Mesenchymal stem cell (in vitro differentiated cells and primary cell): ENCODE measurements around the gene GALNT18.
A peak's percentile ranks its signal among the peaks of the same experiment; 100 is the strongest.

Experiments used
- DNase-seq: peaks from one replicate; pipeline ENCODE4 v3.0.0-alpha.2; 2013
- H2AFZ ChIP-seq: one replicate; pipeline ENCODE4 v1.6.1; 2013; ENCODE audit warnings: low read depth, mild to moderate bottlenecking, control low read depth, inconsistent platforms, low read length, moderate library complexity
- H2AK5ac ChIP-seq: 2 replicates; pipeline ENCODE4 v1.6.1; 2013; ENCODE audit warnings: low read length, moderate library complexity, mild to moderate bottlenecking, inconsistent platforms; ENCODE audit not compliant: severe bottlenecking
- H2BK120ac ChIP-seq: one replicate; pipeline ENCODE4 v1.6.1; 2013; ENCODE audit warnings: low read depth, mild to moderate bottlenecking, inconsistent platforms, low read length, moderate library complexity
- H2BK12ac ChIP-seq, 2 experiments: one replicate each; pipeline ENCODE4 v1.6.1; 2013; ENCODE audit warnings: inconsistent platforms in 2 of 2, low read length in 2 of 2, mild to moderate bottlenecking in 2 of 2, moderate library complexity in 2 of 2, control low read depth in 1 of 2
- H2BK15ac ChIP-seq: one replicate; pipeline ENCODE4 v1.6.1; 2013; ENCODE audit warnings: mild to moderate bottlenecking, low read depth, inconsistent platforms; ENCODE audit not compliant: poor library complexity, severe bottlenecking
- H2BK5ac ChIP-seq: 2 replicates; pipeline ENCODE4 v1.6.1; 2013; ENCODE audit warnings: low read depth, mild to moderate bottlenecking, low read length, control low read depth, inconsistent platforms; ENCODE audit not compliant: poor library complexity, severe bottlenecking
- H3K14ac ChIP-seq, 2 experiments: one replicate each; pipeline ENCODE4 v1.6.1; 2013; ENCODE audit warnings: inconsistent platforms in 2 of 2, low read length in 2 of 2, control low read depth in 1 of 2, mild to moderate bottlenecking in 1 of 2, moderate library complexity in 1 of 2
- H3K18ac ChIP-seq, 2 experiments: one replicate each; pipeline ENCODE4 v1.6.1; 2013; ENCODE audit warnings: inconsistent platforms in 2 of 2, low read length in 2 of 2, control low read depth in 1 of 2, low read depth in 1 of 2, mild to moderate bottlenecking in 1 of 2
- H3K23ac ChIP-seq, 2 experiments: one replicate each; pipeline ENCODE4 v1.6.1; 2013; ENCODE audit warnings: inconsistent platforms in 2 of 2, low read length in 2 of 2, mild to moderate bottlenecking in 2 of 2, moderate library complexity in 2 of 2, control low read depth in 1 of 2
- H3K27ac ChIP-seq: 2 replicates; pipeline ENCODE4 v1.5.1; 2013; ENCODE audit warnings: mild to moderate bottlenecking, moderate library complexity, low read length, control low read depth, inconsistent platforms; ENCODE audit not compliant: poor library complexity, severe bottlenecking
- H3K27me3 ChIP-seq, 2 experiments: 2 replicates each; pipeline versions ENCODE4 v1.6.1 to v1.7.0; 2013; ENCODE audit warnings: low read length in 2 of 2, mild to moderate bottlenecking in 2 of 2, moderate library complexity in 2 of 2, control low read depth in 1 of 2, inconsistent platforms in 1 of 2; ENCODE audit not compliant: control insufficient read depth in 1 of 2, insufficient read depth in 1 of 2
- H3K36me3 ChIP-seq, 2 experiments: 2 replicates each; pipeline versions ENCODE4 v1.6.1 to v1.7.0; 2013; ENCODE audit warnings: low read length in 2 of 2, control low read depth in 1 of 2, inconsistent platforms in 1 of 2, low read depth in 1 of 2, mild to moderate bottlenecking in 1 of 2; ENCODE audit not compliant: insufficient read depth in 2 of 2, control insufficient read depth in 1 of 2
- H3K4ac ChIP-seq, 2 experiments: one replicate each; pipeline ENCODE4 v1.6.1; 2013; ENCODE audit warnings: inconsistent platforms in 2 of 2, low read length in 2 of 2, mild to moderate bottlenecking in 2 of 2, moderate library complexity in 2 of 2, control low read depth in 1 of 2, low read depth in 1 of 2
- H3K4me1 ChIP-seq: 2 replicates; pipeline ENCODE4 v1.6.1; 2013; ENCODE audit warnings: low read depth, low read length, control low read depth; ENCODE audit not compliant: control insufficient read depth, insufficient read depth
- H3K4me2 ChIP-seq: 2 replicates; pipeline ENCODE4 v1.6.1; 2013; ENCODE audit warnings: low read length, mild to moderate bottlenecking, inconsistent platforms; ENCODE audit not compliant: poor library complexity, severe bottlenecking
- H3K4me3 ChIP-seq, 2 experiments: 2 replicates each; pipeline versions ENCODE4 v1.5.1 to v1.7.0; 2013; ENCODE audit warnings: low read length in 2 of 2, mild to moderate bottlenecking in 2 of 2, control low read depth in 1 of 2, low read depth in 1 of 2; ENCODE audit not compliant: insufficient read depth in 1 of 2
- H3K79me1 ChIP-seq: replicated peaks from 2 replicates; pipeline ENCODE4 v1.6.1; 2013; ENCODE audit warnings: mild to moderate bottlenecking, control low read depth, low read length, inconsistent platforms; ENCODE audit not compliant: poor library complexity, severe bottlenecking
- H3K9ac ChIP-seq: 2 replicates; pipeline ENCODE4 v1.7.0; 2013; ENCODE audit warnings: mild to moderate bottlenecking, low read length, moderate library complexity
- H3K9me3 ChIP-seq: 2 replicates; pipeline ENCODE4 v1.7.0; 2013; ENCODE audit warnings: mild to moderate bottlenecking, low read length; ENCODE audit not compliant: control insufficient read depth
- H4K8ac ChIP-seq: one replicate; pipeline ENCODE4 v1.6.1; 2013; ENCODE audit warnings: inconsistent platforms, mild to moderate bottlenecking, low read length, moderate library complexity
- H4K91ac ChIP-seq: one replicate; pipeline ENCODE4 v1.6.1; 2013; ENCODE audit warnings: mild to moderate bottlenecking, low read length, inconsistent platforms
- WGBS: methylation state at CpG from one replicate; pipeline ENCODE4 v1.1.7; 2013; ENCODE audit warnings: mixed read lengths; 5-methylcytosine and 5-hydroxymethylcytosine counted together

Gene GALNT18

GRCh38 chr11:11280826-11281225 lies 341.0 kb downstream of the GALNT18 start:
- Histone ChIP-seq H3K18ac (peak overlapping the region; percentile 93 to 99), H2BK15ac (peak overlapping the region; percentile 87), H2AK5ac (no peak overlapping the region), H3K4me3 (no peak overlapping the region), H3K27me3 (peaks cover 0 to 3% of the 10 kb centered on the region in 2 experiments), H2BK5ac (no peak overlapping the region), H4K8ac (peak overlapping the region; percentile 99), H4K91ac (peak overlapping the region; percentile 95), H3K79me1 (no peaks in the 10 kb centered on the region), H3K14ac (peak overlapping the region in 1 of 2 experiments; percentile 37), H3K23ac (peak overlapping the region in 1 of 2 experiments; percentile 29), H3K27ac (no peak overlapping the region), H2BK12ac (peak overlapping the region; percentile 88 to 96), H3K9ac (no peak overlapping the region), H3K4me1 (peaks cover 18% of the 10 kb centered on the region), H3K4me2 (no peak overlapping the region), H3K9me3 (no peaks in the 10 kb centered on the region), H2AFZ (peak overlapping the region; percentile 15), H3K4ac (peak overlapping the region; percentile 83 to 100), H3K36me3 (no peaks in the 10 kb centered on the region), H2BK120ac (peak overlapping the region; percentile 99)
- 91% methylated on average over 5 of the region's 5 CpGs for WGBS
- peak; percentile 7 for DNase-seq

DNA sequence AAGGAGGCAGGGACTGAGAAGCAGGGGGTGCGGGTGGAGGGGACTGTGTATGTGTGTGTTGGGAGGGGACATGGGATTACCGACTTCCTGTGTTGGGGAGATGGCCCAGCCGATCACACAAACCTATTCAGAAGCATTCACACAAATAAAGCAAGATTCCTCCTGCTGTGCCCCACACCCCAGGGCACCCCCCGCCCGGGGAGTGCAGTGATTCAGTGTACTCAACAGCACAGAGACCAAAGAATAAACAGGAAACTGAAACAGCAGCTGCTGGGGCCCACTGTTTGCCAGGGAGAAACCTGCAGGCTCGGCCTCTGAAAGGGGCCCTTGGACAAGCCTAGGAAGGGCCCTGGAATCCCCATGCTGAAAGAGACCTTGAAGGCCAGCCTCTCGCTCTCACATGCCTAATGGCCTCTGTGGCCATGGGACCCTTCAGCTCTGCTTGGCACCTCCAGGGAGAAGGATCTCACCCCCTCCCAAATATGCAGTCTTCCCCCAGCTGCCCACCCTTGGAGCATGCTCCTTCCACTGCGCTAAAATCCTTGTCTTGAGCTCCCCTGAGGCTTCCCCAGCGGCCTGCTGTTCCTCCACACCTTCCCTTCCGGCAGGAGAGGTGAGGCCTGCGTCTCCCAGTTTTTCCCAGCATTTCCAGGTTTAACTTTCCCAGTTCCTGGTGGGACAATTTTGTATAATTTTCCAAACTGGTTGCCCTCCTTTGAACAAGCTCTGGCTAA lies 341.7 kb downstream of the GALNT18 start:
- Histone ChIP-seq H3K9ac (no peak overlapping the region), H2BK120ac (peak overlapping the region; percentile 99), H3K23ac (peak overlapping the region in 1 of 2 experiments; percentile 74), H3K4me2 (no peak overlapping the region), H2BK15ac (peak overlapping the region; percentile 95), H2AFZ (peak overlapping the region; percentile 72), H3K4me3 (no peak overlapping the region), H3K9me3 (no peaks in the 10 kb centered on the region), H4K8ac (peak overlapping the region; percentile 99), H3K18ac (peak overlapping the region; percentile 93 to 99), H2BK12ac (peak overlapping the region; percentile 88 to 96), H2BK5ac (no peak overlapping the region), H3K27me3 (no peaks in the 10 kb centered on the region), H3K4me1 (peaks cover 18% of the 10 kb centered on the region), H2AK5ac (peak overlapping the region; percentile 26), H3K4ac (peak overlapping the region; percentile 83 to 100), H3K27ac (no peak overlapping the region), H4K91ac (peak overlapping the region; percentile 95), H3K79me1 (no peaks in the 10 kb centered on the region), H3K14ac (peak overlapping the region in 1 of 2 experiments; percentile 53), H3K36me3 (no peaks in the 10 kb centered on the region)
- 18% methylated on average over 9 of the region's 11 CpGs for WGBS
- peak; percentile 84 for DNase-seq

GRCh38 chr11:11272254-11272653 lies 349.6 kb downstream of the GALNT18 start:
- 100% methylated on average over 1 of the region's 1 CpG for whole genome bisulfite sequencing
- Histone ChIP-seq H3K9me3 (no peaks in the 10 kb centered on the region), H2BK12ac (no peak overlapping the region), H3K9ac (no peak overlapping the region), H2BK15ac (no peak overlapping the region), H4K91ac (no peak overlapping the region), H4K8ac (no peak overlapping the region), H3K4me3 (no peak overlapping the region), H3K79me1 (no peaks in the 10 kb centered on the region), H3K14ac (no peak overlapping the region), H3K23ac (no peak overlapping the region), H2AFZ (no peak overlapping the region), H3K4me1 (no peaks in the 10 kb centered on the region), H2BK120ac (no peak overlapping the region), H3K27me3 (peaks cover 0 to 16% of the 10 kb centered on the region in 2 experiments), H2AK5ac (no peak overlapping the region), H2BK5ac (no peak overlapping the region), H3K4me2 (no peak overlapping the region), H3K4ac (no peak overlapping the region), H3K36me3 (no peaks in the 10 kb centered on the region), H3K18ac (no peak overlapping the region), H3K27ac (no peak overlapping the region)
- DNase-seq = no peak

DNA sequence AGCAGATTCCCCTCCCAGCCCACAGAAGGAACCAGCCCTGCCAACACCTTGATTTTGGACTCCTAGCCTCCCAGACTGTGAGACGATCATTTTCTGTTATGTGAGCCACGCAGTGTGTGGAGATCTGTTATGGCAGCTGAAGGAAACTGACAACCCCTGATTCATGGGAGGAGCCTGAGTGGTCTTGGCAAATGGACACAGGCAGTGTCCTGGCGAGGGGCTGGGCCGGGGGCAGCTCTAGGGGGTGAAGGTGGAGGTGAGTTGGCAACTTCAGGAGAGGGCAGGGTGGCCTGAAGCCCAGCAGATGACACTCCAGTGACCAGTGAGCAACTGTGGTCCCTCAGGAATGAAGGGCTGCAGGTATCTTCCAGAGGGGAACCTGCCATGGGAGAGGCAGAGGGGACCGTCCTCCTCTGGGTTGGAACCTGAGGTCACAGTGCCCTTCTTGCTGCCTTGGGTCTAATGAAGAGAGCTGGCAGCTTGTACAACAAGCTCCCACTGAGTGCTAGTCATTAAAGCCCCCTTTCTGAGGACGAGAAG lies 351.5 kb downstream of the GALNT18 start:
- Histone ChIP-seq H3K4me3 (no peak overlapping the region), H3K4me2 (no peak overlapping the region), H3K9me3 (no peaks in the 10 kb centered on the region), H3K27ac (no peak overlapping the region), H4K91ac (no peak overlapping the region), H3K36me3 (no peaks in the 10 kb centered on the region), H3K9ac (no peak overlapping the region), H3K27me3 (peaks cover 0 to 25% of the 10 kb centered on the region in 2 experiments), H3K14ac (no peak overlapping the region), H2BK120ac (no peak overlapping the region), H3K4ac (no peak overlapping the region), H2AFZ (no peak overlapping the region), H2BK5ac (no peak overlapping the region), H2BK15ac (no peak overlapping the region), H2AK5ac (no peak overlapping the region), H3K79me1 (no peaks in the 10 kb centered on the region), H3K4me1 (no peaks in the 10 kb centered on the region), H3K23ac (no peak overlapping the region), H4K8ac (no peak overlapping the region), H2BK12ac (no peak overlapping the region), H3K18ac (no peak overlapping the region)
- 93% methylated on average over 6 of the region's 6 CpGs for WGBS
- no peak for DNase-seq
